MM.1S (cell line): ENCODE data around the gene MISP.

Experiments
- EZH2 ChIP-seq: fragments of 300-600 bp; sonication (generic); optimal IDR thresholded peaks from 2 replicates; pipeline ENCODE3; 2017; ENCODE audit warnings: low read depth, mild to moderate bottlenecking, antibody characterized with exemption, low read length, mixed read lengths
- TF ChIP-seq, protein P1 (sequence below): fragments of 300-600 bp; sonication (generic); IDR thresholded peaks from 2 replicates; pipeline ENCODE4 v1.5.1; 2016; ENCODE audit warnings: antibody characterized with exemption, low read length, mixed read lengths

DNA sequence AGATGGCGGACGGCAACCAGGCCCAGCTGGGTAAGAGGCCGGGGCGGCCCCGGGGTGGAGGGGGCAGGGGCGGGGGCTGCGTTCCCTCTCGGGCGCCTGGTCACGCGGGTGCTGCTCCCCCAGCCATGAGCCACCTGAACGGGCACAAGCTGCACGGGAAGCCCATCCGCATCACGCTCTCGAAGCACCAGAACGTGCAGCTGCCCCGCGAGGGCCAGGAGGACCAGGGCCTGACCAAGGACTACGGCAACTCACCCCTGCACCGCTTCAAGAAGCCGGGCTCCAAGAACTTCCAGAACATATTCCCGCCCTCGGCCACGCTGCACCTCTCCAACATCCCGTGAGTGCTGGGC is 57.5 kb downstream of the MISP start:
- TF ChIP-seq, protein P1, sequence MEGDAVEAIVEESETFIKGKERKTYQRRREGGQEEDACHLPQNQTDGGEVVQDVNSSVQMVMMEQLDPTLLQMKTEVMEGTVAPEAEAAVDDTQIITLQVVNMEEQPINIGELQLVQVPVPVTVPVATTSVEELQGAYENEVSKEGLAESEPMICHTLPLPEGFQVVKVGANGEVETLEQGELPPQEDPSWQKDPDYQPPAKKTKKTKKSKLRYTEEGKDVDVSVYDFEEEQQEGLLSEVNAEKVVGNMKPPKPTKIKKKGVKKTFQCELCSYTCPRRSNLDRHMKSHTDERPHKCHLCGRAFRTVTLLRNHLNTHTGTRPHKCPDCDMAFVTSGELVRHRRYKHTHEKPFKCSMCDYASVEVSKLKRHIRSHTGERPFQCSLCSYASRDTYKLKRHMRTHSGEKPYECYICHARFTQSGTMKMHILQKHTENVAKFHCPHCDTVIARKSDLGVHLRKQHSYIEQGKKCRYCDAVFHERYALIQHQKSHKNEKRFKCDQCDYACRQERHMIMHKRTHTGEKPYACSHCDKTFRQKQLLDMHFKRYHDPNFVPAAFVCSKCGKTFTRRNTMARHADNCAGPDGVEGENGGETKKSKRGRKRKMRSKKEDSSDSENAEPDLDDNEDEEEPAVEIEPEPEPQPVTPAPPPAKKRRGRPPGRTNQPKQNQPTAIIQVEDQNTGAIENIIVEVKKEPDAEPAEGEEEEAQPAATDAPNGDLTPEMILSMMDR = no peak
- TF ChIP-seq EZH2 = no peak
